OCI-LY7 (cell line): ENCODE results near the gene PCDHGA1.

ENCODE experiments used
- EZH2phosphoT487 ChIP-seq: fragments of 200-600 bp; sonication (generic); IDR thresholded peaks from 2 replicates; pipeline ENCODE4 v1.6.1; 2018; ENCODE audit warnings: low read depth, borderline replicate concordance, mild to moderate bottlenecking, mixed run types, antibody characterized with exemption, low read length, moderate library complexity, mixed read lengths
- TF ChIP-seq, protein P1 (sequence below): fragments of 200-600 bp; sonication (generic); conservative IDR thresholded peaks from 2 replicates; pipeline ENCODE4 v1.5.1; 2014; ENCODE audit warnings: mild to moderate bottlenecking, antibody characterized with exemption, low read length, moderate library complexity, mixed read lengths

DNA sequence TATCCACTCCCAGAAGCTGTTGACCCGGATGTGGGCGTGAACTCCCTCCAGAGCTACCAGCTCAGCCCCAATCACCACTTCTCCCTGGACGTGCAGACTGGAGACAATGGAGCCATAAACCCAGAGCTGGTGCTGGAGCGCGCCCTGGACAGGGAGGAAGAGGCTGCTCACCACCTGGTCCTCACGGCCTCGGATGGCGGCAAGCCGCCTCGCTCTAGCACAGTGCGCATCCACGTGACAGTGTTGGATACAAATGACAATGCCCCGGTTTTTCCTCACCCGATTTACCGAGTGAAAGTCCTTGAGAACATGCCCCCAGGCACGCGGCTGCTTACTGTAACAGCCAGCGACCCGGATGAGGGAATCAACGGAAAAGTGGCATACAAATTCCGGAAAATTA lies 63.0 kb downstream of the PCDHGA1 start:
- TF ChIP-seq, protein P1, sequence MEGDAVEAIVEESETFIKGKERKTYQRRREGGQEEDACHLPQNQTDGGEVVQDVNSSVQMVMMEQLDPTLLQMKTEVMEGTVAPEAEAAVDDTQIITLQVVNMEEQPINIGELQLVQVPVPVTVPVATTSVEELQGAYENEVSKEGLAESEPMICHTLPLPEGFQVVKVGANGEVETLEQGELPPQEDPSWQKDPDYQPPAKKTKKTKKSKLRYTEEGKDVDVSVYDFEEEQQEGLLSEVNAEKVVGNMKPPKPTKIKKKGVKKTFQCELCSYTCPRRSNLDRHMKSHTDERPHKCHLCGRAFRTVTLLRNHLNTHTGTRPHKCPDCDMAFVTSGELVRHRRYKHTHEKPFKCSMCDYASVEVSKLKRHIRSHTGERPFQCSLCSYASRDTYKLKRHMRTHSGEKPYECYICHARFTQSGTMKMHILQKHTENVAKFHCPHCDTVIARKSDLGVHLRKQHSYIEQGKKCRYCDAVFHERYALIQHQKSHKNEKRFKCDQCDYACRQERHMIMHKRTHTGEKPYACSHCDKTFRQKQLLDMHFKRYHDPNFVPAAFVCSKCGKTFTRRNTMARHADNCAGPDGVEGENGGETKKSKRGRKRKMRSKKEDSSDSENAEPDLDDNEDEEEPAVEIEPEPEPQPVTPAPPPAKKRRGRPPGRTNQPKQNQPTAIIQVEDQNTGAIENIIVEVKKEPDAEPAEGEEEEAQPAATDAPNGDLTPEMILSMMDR: no peak
- TF ChIP-seq EZH2phosphoT487: no peak
